Inflammatory macrophage treated with lipopolysaccharide for 1 hour (primary cell): Measurements from ENCODE around the gene DDX42.
A peak's percentile ranks its signal among the peaks of the same experiment; 100 is the strongest.
"Not testable (repeated sequence)": the region's sequence is repeated elsewhere in the genome, so short reads cannot be mapped to it uniquely, and the experiment has no call there.

Experiments
- DNase-seq, 2 donors: peaks; one replicate each; pipeline ENCODE4 v3.0.0-alpha.2; 2020 to 2022

DDX42 gene

DNA sequence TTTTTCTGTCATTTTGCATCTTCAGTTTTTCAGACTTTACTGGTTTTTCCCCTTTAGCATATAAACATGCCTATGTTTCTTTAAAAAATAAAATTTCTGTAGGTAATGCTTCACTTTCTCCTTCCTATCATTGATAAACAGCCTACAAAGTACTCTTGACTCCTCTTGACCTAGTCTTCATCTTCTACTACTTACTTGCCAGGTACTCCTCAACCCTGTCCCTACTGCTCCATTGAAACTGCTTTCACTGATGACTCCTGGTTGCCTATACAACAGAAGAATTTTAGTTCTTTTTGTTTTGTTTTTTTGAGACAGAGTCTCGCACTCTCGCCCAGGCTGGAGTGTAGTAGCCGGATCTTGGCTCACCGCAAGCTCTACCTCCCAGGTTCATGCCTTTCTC lies 7.0 kb downstream of the DDX42 start:
- no peak for DNase-seq

DNA sequence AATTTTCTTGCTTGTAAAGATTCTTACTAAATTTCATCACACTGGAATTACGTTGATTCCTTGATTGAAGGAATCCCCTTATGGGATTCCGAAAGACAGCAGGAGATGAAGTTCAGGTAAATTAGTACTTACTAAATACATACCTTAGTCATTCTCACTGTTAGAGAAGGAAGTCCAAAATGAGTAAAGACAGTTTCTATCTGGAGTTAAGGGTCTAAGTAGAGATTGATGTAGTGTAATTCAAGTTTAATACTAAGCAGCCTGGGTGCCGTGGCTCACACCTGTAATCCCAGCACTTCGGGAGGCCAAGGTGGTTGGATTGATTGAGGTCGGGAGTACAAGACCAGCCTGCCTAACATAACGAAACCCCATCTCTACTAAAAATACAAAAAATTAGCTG lies 9.6 kb downstream of the DDX42 start:
- no peak for DNase-seq

DNA sequence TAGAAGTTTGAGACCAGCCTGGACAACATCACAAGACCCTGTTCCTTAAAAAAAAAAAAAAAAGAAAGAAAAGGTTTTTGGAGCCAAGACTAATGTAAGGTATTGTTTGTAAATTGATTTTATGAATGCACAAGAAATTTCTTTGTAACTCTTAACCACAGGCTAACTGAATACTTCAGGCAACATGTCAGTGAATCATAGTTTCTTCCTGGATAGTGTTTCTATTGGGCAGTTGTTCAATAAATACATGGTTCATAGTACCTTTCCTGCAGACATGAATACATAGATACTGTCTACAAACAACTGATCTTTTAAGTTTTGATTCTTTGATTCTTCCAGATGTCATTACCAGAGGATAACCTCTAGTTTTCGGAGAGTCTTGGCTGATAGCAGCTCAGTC lies 11.6 kb downstream of the DDX42 start:
- no peak for DNase-seq

DNA sequence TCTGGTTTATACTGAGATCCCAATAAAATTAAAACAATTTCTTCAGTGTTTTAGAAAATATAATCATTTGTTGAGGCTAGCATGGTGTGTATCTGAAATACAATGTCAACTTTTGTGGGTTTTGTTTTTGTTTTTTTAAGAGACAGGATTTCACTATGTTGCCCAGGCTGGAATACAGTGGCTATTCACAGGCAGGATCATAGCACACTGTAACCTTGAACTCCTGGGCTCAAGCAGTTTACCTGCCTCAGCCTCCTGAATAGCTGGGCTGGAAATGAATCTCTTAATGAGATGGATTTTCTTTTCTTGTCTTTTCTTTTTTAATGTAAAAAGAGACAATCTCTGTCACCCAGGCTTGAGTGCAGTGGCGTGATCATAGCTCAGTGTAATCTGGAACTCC lies 12.1 kb downstream of the DDX42 start:
- no peak for DNase-seq

DNA sequence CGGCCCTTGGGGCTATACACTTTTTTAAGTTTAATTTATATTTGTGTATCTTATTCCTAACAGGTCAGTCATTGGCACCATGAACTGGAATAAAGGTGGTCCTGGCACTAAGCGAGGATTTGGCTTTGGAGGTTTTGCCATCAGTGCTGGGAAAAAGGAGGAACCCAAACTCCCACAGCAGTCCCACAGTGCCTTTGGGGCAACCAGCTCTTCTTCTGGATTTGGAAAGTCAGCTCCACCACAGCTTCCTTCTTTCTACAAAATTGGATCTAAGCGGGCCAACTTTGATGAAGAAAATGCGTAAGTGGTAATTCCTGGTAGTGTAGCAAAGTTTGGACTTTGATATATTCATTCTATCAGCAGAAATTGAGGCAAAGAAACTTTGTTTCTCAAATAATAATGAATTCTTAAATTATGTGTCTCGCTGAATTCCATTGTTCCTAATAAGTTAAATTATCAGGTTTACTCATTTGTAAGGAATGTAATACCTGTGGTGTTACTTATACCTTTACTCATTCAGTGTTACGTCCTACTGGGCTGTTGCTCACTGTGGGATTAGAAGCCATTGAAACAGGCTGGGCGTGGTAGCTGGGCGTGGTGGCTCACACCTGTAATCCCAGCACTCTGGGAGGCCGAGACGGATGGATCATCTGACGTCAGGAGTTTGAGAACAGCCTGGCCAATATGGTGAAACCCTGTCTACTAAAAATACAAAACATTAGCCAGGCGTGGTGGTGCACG lies 13.2 kb downstream of the DDX42 start:
- DNase-seq, result peak; percentile 54 to 64

DNA sequence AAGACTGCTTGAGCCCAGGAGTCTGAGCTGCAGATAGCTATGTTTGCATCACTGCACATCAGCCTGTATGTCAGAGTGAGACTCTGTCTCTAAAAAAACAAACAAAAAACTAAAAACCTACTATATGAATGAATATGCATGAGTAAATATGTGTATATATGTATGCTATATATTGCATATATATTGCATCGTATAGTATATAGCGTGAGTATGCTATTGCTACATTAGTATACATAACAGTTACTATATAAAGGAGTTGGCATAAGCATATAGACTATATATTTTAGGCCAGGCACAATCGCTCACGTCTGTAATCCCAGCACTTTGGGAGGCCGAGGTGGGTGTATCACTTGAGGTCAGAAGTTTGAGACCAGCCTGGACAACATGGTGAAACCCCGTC lies 16.1 kb downstream of the DDX42 start:
- DNase-seq, result no peak

DNA sequence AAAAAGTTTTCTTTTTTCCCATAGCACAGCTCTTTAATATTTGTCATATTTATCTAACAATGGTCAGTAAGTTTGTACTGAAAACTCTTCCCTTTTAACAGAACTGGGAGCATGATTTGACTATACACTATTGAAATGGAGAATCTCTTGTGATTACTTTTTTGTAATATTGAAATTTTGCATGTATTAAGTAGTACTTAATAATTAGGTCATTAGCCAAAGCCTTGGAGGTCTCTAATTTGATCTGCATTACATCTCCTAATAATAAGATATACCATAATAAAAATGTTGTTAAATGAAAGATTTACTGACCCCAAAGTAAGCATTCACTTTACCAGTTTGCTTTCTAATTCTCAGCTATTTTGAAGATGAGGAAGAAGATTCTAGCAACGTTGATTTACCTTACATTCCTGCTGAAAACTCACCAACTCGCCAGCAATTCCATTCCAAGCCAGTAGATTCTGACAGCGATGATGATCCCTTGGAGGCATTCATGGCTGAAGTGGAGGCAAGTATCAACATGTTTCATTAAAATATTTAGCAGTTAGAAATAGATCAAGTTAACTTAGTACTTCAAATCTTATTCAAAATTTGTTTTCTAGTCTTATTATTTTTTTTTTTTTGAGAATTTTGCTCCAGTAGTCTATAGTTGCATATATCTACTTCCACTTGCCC lies 18.2 kb downstream of the DDX42 start:
- no peak for DNase-seq

DNA sequence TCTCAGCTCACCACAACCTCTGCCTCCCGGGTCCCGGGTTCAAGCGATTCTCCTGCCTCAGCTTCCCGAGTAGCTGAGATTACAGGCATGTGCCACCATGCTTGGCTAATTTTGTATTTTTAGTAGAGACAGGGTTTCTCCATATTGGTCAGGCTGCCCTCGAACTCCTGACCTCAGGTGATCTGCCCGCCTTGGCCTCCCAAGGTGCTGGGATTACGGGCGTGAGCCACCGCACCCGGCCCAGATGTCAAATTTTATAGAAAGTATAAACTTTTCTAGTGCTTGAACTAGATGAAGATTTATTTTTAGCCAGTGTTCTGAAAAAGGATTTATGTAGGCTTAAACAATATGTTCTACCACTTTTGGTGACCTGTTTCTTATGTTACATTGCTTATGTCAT lies 22.4 kb downstream of the DDX42 start:
- not testable (repeated sequence) for DNase-seq

DNA sequence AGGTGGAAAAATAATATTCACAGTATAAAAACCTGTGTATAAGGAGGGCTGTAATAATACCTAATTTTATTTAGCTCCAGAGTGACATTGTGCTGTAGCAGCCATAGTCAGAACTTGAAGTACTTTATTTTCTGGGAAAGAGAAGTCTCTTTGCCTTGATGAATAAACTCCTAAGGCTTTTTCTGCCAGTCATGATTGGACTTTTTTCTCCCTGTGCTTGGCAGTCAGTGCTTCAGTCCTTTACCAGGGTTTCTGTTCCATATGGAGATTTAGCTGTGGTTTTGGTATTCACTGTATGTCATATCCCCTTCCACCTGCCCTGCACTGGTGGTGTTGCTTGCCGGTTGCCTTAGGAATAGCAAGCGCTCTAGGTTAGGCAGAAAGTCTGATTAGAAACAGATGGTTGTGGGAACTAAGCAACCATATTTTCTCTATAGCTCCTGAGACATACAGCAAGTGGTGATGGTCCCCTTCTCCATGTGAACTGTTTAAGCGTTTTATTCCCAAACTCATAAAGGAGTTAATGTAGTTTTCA lies 24.7 kb downstream of the DDX42 start:
- no peak for DNase-seq

DNA sequence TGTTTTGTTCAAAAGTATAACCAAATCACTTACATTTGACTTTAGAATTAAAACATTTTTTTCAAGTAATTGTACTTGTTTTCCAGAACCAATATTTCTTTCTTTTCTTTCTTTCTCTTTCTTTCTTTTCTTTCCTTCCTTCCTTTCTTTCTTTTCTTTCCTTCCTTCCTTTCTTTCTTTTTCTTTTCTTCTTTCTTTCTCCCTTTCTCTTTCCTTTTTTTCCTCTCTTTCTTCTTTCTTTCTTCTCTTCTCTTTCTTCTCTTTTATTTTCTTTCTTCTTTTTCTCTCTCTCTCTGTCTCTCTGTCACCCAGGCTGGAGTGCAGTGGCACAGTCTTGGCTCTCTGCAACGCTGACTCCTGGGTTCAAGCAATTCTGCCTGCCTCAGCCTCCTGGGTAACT lies 26.8 kb downstream of the DDX42 start:
- DNase-seq, result no peak

DNA sequence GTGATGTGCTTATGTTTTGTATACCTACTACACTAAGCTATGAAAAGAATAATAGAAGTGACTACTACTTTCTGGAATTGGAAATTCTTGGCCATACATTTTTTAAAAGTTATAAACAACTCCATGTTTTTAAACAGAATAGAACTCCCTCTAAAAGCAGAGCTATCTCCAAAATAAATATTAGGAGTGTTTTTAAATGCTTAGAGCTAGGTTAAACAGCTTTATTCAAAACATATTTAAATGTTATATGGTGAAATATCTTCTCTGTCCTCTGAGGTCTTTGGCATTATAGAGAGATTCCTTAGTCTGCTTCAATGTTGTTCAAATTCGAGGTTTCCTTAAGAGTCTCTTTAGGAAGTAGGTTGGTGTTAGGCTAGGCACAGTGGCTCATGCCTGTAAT lies 30.4 kb downstream of the DDX42 start:
- no peak for DNase-seq

DNA sequence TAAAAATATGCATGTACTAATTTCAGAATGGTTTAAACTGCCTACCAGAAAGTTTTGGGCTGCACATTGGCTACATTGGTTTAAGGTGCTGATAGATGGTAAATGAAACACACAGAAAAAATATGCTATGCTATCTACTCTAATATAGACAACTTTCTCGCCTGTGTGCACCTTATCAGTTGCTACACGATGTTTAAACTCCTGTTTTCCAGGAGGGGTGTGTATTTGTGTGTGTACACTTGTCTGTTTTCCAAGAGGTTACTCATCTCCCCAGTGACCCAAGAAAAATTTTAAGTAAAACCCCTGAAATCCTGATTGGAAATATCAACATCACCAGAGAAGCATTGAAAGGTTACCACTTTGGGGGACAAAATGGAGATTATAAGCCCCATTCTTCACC lies 31.6 kb downstream of the DDX42 start:
- DNase-seq, result no peak

DNA sequence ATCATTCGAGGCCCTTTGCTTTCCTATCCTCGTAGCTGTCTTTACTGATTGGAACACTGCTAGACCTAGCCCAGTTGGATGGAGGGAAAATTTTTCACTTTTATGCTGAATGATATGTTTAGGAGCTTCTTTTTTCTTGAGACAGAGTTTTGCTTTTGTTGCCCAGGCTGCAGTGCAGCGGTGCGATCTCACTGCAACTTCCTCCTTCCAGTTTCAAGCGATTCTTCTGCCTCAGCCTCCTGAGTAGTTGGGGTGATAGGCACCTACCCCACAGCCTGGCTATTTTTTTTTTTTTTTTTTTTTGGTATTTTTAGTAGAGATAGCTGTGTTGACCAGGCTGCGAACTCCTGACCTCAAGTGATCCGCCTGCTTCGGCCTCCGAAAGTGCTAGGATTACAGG lies 36.0 kb downstream of the DDX42 start:
- no peak for DNase-seq

DNA sequence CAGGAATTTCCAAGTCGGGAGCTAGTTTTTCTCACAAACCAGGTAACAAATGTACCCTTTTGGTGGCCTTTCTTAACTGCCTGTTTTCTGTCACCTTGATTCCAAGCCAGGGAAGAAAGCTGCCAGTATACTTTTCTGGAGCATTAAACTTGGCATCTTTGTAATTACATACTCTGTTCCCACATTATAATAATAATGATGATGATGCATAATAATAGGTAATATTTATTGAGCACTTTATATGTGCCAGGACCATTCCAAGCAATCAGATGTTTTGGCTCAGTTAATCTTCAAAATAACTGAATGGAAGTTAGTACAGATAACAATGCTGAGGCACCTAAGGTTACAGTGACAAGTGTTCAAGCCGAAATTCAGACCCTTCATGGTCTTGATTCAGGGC lies 42.2 kb downstream of the DDX42 start:
- no peak for DNase-seq

DNA sequence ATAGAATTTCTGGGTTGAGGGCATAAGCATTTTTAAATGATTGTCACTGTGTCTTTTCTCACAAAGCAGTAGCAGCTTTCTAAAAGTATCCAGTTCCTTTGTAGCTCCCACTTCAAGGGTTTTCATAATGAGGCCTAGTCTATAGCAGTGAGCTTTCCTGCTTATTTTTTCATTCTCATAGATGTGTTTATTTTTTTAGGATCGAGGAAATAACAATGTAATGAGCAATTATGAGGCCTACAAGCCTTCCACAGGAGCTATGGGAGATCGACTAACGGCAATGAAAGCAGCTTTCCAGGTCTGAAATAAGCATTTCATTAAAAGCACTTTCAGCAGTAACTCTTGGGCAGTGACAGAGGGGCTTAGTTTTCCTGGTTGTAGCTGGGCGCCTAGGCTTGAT lies 42.7 kb downstream of the DDX42 start:
- no peak for DNase-seq

DNA sequence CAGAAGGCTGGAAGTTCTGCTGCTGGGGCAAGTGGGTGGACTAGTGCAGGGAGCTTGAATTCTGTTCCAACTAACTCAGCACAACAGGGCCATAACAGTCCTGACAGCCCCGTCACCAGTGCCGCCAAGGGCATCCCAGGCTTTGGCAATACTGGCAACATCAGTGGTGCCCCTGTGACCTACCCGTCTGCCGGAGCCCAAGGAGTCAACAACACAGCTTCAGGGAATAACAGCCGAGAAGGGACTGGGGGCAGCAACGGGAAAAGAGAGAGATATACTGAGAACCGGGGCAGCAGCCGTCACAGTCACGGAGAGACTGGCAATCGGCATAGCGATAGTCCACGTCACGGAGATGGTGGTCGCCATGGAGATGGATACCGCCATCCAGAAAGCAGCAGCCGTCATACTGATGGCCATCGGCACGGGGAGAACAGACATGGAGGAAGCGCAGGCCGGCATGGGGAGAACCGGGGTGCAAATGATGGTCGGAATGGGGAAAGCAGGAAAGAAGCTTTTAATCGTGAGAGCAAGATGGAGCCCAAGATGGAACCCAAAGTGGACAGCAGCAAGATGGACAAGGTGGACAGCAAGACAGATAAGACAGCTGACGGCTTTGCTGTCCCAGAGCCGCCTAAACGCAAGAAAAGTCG lies 43.9 kb downstream of the DDX42 start:
- no peak for DNase-seq

DNA sequence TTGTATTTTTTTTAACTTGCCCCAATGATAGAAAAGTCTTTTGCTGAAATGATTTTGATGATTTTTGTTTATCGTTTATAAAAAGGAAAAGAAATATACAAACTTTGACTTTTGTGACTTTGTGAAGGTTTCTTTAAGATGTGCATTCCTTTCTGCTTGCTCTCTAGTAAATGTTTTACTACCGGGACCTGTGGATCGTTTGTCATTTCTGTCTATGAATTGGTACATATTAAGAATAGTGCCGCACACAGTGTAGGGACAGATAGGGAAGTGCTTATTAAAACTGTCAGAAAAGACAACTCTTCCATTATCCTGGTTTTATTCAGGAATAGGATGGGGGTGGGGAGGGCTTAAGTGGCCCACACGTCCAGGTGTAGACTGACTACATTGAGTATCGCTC lies 45.2 kb downstream of the DDX42 start:
- DNase-seq, result no peak

DNA sequence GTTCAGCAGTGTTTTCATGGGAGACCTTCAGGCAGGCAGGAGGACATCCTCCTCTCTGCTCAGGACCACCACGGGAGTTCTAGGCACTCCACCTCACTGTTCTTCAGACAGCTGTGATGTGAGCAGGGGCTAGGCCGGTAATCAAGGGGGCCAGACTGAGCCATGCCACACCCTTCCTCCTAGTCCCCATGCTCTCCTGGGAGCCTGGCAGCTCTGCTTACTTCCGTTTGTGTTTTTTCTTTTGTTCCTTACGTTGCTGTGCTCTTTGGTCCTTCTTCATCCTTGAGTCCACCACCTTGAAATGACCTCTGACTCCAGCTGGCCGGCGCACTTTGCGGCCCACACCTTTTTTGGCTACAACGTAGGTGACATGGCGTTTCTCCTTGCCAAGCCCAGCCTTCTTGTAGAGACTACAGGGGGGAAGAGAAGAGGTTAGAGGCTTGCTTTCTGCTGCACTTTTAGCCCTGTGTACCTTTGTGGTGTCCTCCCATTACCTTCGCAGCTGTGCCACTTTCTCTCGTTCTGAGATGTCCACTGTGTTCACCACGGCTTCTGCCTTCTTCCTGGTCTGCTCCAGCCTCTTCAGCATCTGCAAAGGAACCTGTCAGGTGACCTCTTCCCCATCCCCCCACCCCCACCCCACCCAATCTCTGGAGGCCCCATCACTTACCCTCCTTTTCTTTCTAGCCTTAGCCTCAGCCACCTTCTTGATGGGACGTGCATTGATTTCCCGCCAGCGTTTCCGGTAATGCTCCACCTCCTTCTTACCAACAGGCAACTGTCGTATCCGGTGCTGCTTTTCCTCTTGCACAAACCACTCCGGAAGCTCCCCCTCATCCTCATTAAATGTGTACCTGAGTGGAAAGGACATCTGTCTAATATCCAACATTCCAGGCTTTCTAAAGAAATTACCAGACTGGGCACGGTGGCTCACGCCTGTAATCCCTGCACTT lies 45.9 kb downstream of the DDX42 start:
- no peak for DNase-seq

DNA sequence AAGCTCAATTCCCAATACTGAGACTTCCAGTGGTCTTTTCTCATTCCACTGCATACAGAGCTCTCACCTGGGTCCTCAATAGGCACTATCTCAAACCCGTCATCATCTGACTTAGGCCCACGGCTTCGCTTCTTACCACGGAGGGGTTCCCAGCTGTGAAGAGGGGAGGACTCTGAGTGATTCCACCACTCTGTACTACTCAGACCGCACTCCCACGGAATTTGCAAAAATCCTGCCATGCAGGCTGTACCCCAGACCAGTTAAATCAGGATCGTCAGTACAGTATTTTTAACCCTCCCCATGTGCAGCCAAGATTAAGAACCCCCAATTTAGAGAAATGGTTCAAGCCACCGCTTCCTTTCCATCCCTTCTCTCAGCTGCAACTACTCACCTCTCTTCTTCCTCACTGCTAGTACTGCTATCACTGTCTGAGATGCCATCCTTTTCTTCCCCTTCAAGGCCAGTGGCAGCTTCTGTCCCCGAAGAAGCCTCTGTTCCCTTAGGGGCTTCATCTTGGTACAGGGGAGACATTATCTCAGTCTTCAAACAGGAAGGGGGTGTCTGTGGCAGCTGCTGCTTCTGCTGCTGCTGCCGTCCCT lies 47.1 kb downstream of the DDX42 start:
- no peak for DNase-seq

DNA sequence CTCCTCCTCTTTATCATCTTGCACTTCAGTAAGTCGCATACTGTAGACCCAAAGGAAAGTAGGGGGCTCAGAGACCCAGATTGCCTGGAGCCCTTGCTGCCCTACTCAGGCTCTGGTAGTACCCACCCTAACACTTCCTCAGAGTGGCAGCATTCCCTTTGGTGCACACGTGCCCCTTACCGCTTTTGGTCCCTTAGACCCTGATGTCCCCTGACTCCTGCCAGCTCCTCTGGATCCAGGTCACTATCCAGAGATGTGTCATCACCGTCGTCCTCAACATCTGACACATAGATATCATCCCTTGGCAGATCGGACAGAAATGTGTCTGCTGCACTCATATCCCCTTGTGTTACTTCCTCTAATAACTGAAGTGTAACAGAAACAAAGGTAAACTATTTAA lies 47.8 kb downstream of the DDX42 start:
- no peak for DNase-seq

DNA sequence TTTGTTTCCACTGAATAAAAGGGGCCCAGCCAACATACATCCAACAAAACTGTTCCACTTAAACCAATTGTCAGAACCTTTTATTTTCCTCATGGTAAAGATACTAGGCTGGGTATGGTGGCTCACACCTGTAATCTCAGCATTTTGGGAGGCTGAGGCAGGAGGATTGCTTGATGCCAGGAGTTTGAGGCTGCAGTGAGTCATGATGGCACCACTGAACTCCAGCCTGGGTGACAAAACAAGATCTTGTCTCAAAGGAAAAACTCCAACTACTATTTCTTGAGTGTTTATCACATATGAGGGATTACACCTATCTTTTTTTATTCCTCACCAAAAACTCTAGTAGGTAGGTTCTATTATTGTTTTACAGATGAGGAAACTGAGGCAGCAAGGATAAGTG lies 48.6 kb downstream of the DDX42 start:
- DNase-seq, result no peak

DNA sequence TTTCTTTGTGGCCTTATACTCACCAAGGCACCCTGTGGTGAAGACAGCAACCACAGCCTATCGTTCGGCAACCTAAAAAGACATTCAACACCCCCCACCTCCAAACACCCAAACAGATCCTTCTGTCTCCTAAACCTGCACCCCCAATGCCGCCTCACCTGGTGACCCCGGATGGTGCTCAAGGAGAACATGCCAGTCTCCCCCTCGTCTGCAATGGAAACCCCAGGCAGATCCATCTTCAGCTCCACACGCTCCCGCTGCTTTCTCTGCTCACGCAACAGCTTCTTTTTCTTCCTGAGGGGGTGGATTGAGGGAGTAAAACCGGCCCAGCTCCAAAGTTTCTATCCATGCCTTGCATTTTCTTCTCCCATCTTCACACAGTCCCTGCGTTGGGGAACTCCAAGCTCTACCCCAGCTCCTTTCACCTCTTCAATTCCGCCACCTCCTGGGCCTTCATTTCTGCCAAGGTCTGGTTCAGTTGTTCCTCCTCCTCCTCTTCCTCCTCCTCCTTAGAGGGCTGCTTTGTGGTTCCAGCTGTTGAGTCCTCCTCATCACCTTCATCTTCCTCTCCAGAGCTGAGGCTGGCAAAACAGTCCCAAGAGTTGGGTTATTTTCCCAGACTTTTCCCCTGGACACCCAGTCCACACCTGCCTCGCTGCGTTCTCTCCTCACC lies 49.8 kb downstream of the DDX42 start:
- no peak for DNase-seq
